H9 (cell line): ENCODE data around the gene TSHZ1. TPM values are rescaled to one million over a fixed set of nuclear protein-coding genes. Genes with fewer than 3 reads are reported as not detected.
A peak's percentile ranks its signal among the peaks of the same experiment; 100 is the strongest.

Source experiments
- DNase-seq: peaks from one replicate; pipeline ENCODE4 v3.0.0-alpha.2; 2017
- H2AFZ ChIP-seq: one replicate; pipeline ENCODE4 v1.6.1; 2013; ENCODE audit warnings: mild to moderate bottlenecking, low read length, control low read depth, moderate library complexity
- H2AK5ac ChIP-seq: 2 replicates; pipeline ENCODE4 v1.6.1; 2013; ENCODE audit warnings: low read length, control low read depth, mixed read lengths; ENCODE audit not compliant: insufficient read length
- H2BK120ac ChIP-seq: one replicate; pipeline ENCODE4 v1.6.1; 2013; ENCODE audit warnings: low read depth, mild to moderate bottlenecking, low read length, control low read depth, inconsistent platforms; ENCODE audit not compliant: poor library complexity, severe bottlenecking
- H2BK12ac ChIP-seq: 2 replicates; pipeline ENCODE4 v1.6.1; 2013; ENCODE audit warnings: low read length, control low read depth, mixed read lengths, low read depth; ENCODE audit not compliant: insufficient read length
- H2BK15ac ChIP-seq: 2 replicates; pipeline ENCODE4 v1.6.1; 2013; ENCODE audit warnings: low read depth, low read length, control low read depth
- H2BK20ac ChIP-seq: one replicate; pipeline ENCODE4 v1.6.1; 2013; ENCODE audit warnings: low read depth, mild to moderate bottlenecking, low read length, control low read depth, inconsistent platforms; ENCODE audit not compliant: poor library complexity, severe bottlenecking
- H2BK5ac ChIP-seq: 2 replicates; pipeline ENCODE4 v1.6.1; 2013; ENCODE audit warnings: low read length, control low read depth, mixed read lengths; ENCODE audit not compliant: insufficient read length
- H3K14ac ChIP-seq: 2 replicates; pipeline ENCODE4 v1.6.1; 2013; ENCODE audit warnings: low read length, control low read depth; ENCODE audit not compliant: insufficient read depth
- H3K18ac ChIP-seq: 2 replicates; pipeline ENCODE4 v1.6.1; 2013; ENCODE audit warnings: low read depth, mild to moderate bottlenecking, mixed read lengths, low read length, control low read depth; ENCODE audit not compliant: insufficient read length
- H3K23ac ChIP-seq: 2 replicates; pipeline ENCODE4 v1.6.1; 2013; ENCODE audit warnings: low read length, control low read depth, mixed read lengths, low read depth; ENCODE audit not compliant: insufficient read length
- H3K23me2 ChIP-seq: 2 replicates; pipeline ENCODE4 v1.6.1; 2013; ENCODE audit warnings: low read depth, mild to moderate bottlenecking, mixed read lengths, low read length, control low read depth; ENCODE audit not compliant: insufficient read length, poor library complexity, severe bottlenecking
- H3K27ac ChIP-seq: 2 replicates; pipeline ENCODE4 v1.5.1; 2013; ENCODE audit warnings: low read length, control low read depth, mixed read lengths, low read depth; ENCODE audit not compliant: insufficient read length
- H3K27me3 ChIP-seq: 2 replicates; pipeline ENCODE4 v1.6.1; 2013; ENCODE audit warnings: low read length, control low read depth, inconsistent platforms; ENCODE audit not compliant: insufficient read depth
- H3K4ac ChIP-seq: 2 replicates; pipeline ENCODE4 v1.6.1; 2013; ENCODE audit warnings: low read depth, mild to moderate bottlenecking, control low read depth, inconsistent platforms, low read length, moderate library complexity
- H3K4me1 ChIP-seq: 2 replicates; pipeline ENCODE4 v1.6.1; 2013; ENCODE audit warnings: low read length, control low read depth, inconsistent platforms; ENCODE audit not compliant: insufficient read depth
- H3K4me2 ChIP-seq: 2 replicates; pipeline ENCODE4 v1.6.1; 2013; ENCODE audit warnings: low read length, control low read depth, mixed read lengths; ENCODE audit not compliant: insufficient read length, insufficient read depth
- H3K56ac ChIP-seq: 2 replicates; pipeline ENCODE4 v1.6.1; 2013; ENCODE audit warnings: low read depth, mild to moderate bottlenecking, mixed read lengths, low read length, control low read depth; ENCODE audit not compliant: insufficient read length
- H3K79me1 ChIP-seq: 2 replicates; pipeline ENCODE4 v1.6.1; 2013; ENCODE audit warnings: low read depth, mild to moderate bottlenecking, moderate library complexity, low read length, control low read depth, inconsistent platforms; ENCODE audit not compliant: insufficient read depth, poor library complexity, severe bottlenecking
- H3K79me2 ChIP-seq: 2 replicates; pipeline ENCODE4 v1.6.1; 2013; ENCODE audit warnings: low read length, control low read depth, inconsistent platforms; ENCODE audit not compliant: insufficient read depth
- H3K9ac ChIP-seq: 2 replicates; pipeline ENCODE4 v1.6.1; 2013; ENCODE audit warnings: low read length, control low read depth, mixed read lengths; ENCODE audit not compliant: insufficient read length; ENCODE audit errors: extremely low read depth
- H3K9me3 ChIP-seq: one replicate; pipeline ENCODE4 v1.6.1; 2013; ENCODE audit warnings: low read depth, low read length, inconsistent platforms; ENCODE audit not compliant: control insufficient read depth
- H3T11ph ChIP-seq: one replicate; pipeline ENCODE4 v1.6.1; 2013; ENCODE audit warnings: mild to moderate bottlenecking, low read length, control low read depth, inconsistent platforms
- H4K20me1 ChIP-seq: one replicate; pipeline ENCODE4 v1.6.1; 2013; ENCODE audit not compliant: control insufficient read depth, insufficient read length, insufficient read depth
- H4K5ac ChIP-seq: 2 replicates; pipeline ENCODE4 v1.6.1; 2013; ENCODE audit warnings: low read depth, mild to moderate bottlenecking, mixed read lengths, low read length, control low read depth; ENCODE audit not compliant: insufficient read length
- H4K8ac ChIP-seq: replicated peaks from 2 replicates; pipeline ENCODE4 v1.6.1; 2013; ENCODE audit warnings: low read length, control low read depth, mixed read lengths, low read depth; ENCODE audit not compliant: insufficient read length
- H4K91ac ChIP-seq: 2 replicates; pipeline ENCODE4 v1.6.1; 2013; ENCODE audit warnings: low read depth, mild to moderate bottlenecking, moderate library complexity, mixed read lengths, low read length, control low read depth; ENCODE audit not compliant: insufficient read length
- H3K27ac Mint-ChIP-seq, 3 experiments: 2 replicates in 2 of 3; 3 replicates in 1 of 3; pipeline ENCODE4 v1.8.0; 2020 to 2021; ENCODE audit warnings: mixed read lengths in 3 of 3, mild to moderate bottlenecking in 1 of 3, moderate library complexity in 1 of 3
- H3K27me3 Mint-ChIP-seq: 2 replicates; pipeline ENCODE4 v1.8.0; 2021; ENCODE audit warnings: low read depth, mild to moderate bottlenecking, moderate library complexity, mixed read lengths
- H3K36me3 Mint-ChIP-seq, 3 experiments: 2 replicates in 2 of 3; 3 replicates in 1 of 3; pipeline ENCODE4 v1.8.0; 2020 to 2021; ENCODE audit warnings: low read depth in 3 of 3, mixed read lengths in 3 of 3; ENCODE audit not compliant: insufficient read depth in 1 of 3
- H3K4me1 Mint-ChIP-seq, 2 experiments: 2 replicates each; pipeline ENCODE4 v1.8.0; 2020; ENCODE audit warnings: mixed read lengths in 2 of 2
- H3K4me3 Mint-ChIP-seq, 2 experiments: 2 replicates in 1 of 2; 3 replicates in 1 of 2; pipeline ENCODE4 v1.8.0; 2020 to 2021; ENCODE audit warnings: mild to moderate bottlenecking in 2 of 2, mixed read lengths in 2 of 2, moderate library complexity in 1 of 2
- H3K9me3 Mint-ChIP-seq, 2 experiments: 2 replicates in 1 of 2; 3 replicates in 1 of 2; pipeline ENCODE4 v1.8.0; 2020; ENCODE audit warnings: mild to moderate bottlenecking in 2 of 2, mixed read lengths in 2 of 2, moderate library complexity in 1 of 2
- WGBS: extraction: QIAGEN DNeasy Blood & Tissue Kit; methylation state at CpG from one replicate; pipeline ENCODE4 v1.1.7; 2013; ENCODE audit warnings: missing lambda C conversion rate, low lambda C conversion rate, mixed read lengths; ENCODE audit not compliant: insufficient read length; ENCODE audit errors: extremely low coverage; 5-methylcytosine and 5-hydroxymethylcytosine counted together
- total RNA-seq: library from RNA; stranded (reverse); gene quantifications from 2 replicates; pipeline ENCODE4 v1.2.1, GENCODE V29; 2021
- TF ChIP-seq, protein P1 (sequence below): fragments of 200-600 bp; sonication (generic); conservative IDR thresholded peaks from 3 replicates; pipeline ENCODE4 v1.8.0; 2021; ENCODE audit warnings: antibody characterized with exemption, mild to moderate bottlenecking

TSHZ1 gene
- total RNA-seq, 1 experiment from 2014 or later, result 0.15 TPM

GRCh38 chr18:75227535-75228296 is 17.1 kb downstream of the TSHZ1 start:
- Histone ChIP-seq H2BK20ac (no peak overlapping the region), H2BK15ac (no peak overlapping the region), H3K9me3 (no peaks in the 10 kb centered on the region), H3K79me2 (no peaks in the 10 kb centered on the region), H4K8ac (no peak overlapping the region), H4K20me1 (no peaks in the 10 kb centered on the region), H3K14ac (no peak overlapping the region), H3K4me2 (no peak overlapping the region), H3K23me2 (no peaks in the 10 kb centered on the region), H3K4me1 (no peaks in the 10 kb centered on the region), H3K27ac (no peak overlapping the region), H3K4ac (no peak overlapping the region), H3K27me3 (no peaks in the 10 kb centered on the region), H2AK5ac (no peak overlapping the region), H4K91ac (no peak overlapping the region), H2BK12ac (no peak overlapping the region), H2BK120ac (no peak overlapping the region), H3K56ac (no peak overlapping the region), H2BK5ac (no peak overlapping the region), H3T11ph (no peak overlapping the region), H3K9ac (no peak overlapping the region), H2AFZ (no peak overlapping the region), H3K79me1 (no peaks in the 10 kb centered on the region), H3K18ac (no peak overlapping the region), H3K23ac (no peak overlapping the region), H4K5ac (no peak overlapping the region)
- TF ChIP-seq, protein P1, sequence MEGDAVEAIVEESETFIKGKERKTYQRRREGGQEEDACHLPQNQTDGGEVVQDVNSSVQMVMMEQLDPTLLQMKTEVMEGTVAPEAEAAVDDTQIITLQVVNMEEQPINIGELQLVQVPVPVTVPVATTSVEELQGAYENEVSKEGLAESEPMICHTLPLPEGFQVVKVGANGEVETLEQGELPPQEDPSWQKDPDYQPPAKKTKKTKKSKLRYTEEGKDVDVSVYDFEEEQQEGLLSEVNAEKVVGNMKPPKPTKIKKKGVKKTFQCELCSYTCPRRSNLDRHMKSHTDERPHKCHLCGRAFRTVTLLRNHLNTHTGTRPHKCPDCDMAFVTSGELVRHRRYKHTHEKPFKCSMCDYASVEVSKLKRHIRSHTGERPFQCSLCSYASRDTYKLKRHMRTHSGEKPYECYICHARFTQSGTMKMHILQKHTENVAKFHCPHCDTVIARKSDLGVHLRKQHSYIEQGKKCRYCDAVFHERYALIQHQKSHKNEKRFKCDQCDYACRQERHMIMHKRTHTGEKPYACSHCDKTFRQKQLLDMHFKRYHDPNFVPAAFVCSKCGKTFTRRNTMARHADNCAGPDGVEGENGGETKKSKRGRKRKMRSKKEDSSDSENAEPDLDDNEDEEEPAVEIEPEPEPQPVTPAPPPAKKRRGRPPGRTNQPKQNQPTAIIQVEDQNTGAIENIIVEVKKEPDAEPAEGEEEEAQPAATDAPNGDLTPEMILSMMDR, result no peak
- no peak for DNase-seq
- H3K36me3 Mint-ChIP-seq, result no peaks in the 10 kb centered on the region
- H3K4me1 Mint-ChIP-seq, result no peaks in the 10 kb centered on the region
- no peak overlapping the region for H3K4me3 Mint-ChIP-seq
- no CpG with 5 or more reads among the region's 11 CpGs for WGBS
- no peaks in the 10 kb centered on the region; the same call in 1 of the 2 replicates for H3K27me3 Mint-ChIP-seq
- H3K9me3 Mint-ChIP-seq, result no peaks in the 10 kb centered on the region
- H3K27ac Mint-ChIP-seq, result peak overlapping the region in 1 of 3 experiments; percentile 62; a peak in 1 of 7 replicates
